Activated naive CD8-positive, alpha-beta T cell treated with anti-CD3 and anti-CD28 coated beads, Interleukin-2, amount 50 U/mL, for 24 hours (primary cell): ENCODE data around the gene NEK1.
"Not testable (repeated sequence)": the region's sequence is repeated elsewhere in the genome, so short reads cannot be mapped to it uniquely, and the experiment has no call there.

Experiments used
- ATAC-seq: fragments of 150-1000 bp; cut with Tn5 transposase; one replicate; pipeline ENCODE4 v1.10.0; 2021
- DNase-seq: peaks from one replicate; pipeline ENCODE4 v3.0.0; 2021
- H3K27ac Mint-ChIP-seq: one replicate; pipeline ENCODE4 v1.8.0; 2021; ENCODE audit warnings: mild to moderate bottlenecking, mixed read lengths
- H3K27me3 Mint-ChIP-seq: one replicate; pipeline ENCODE4 v1.8.0; 2021; ENCODE audit warnings: mixed read lengths
- H3K36me3 Mint-ChIP-seq: one replicate; pipeline ENCODE4 v1.8.0; 2021; ENCODE audit warnings: low read depth, mixed read lengths
- H3K4me1 Mint-ChIP-seq: one replicate; pipeline ENCODE4 v1.8.0; 2021; ENCODE audit warnings: mixed read lengths
- H3K4me3 Mint-ChIP-seq: one replicate; pipeline ENCODE4 v1.8.0; 2021; ENCODE audit warnings: mild to moderate bottlenecking, moderate library complexity, mixed read lengths
- H3K9me3 Mint-ChIP-seq: one replicate; pipeline ENCODE4 v1.8.0; 2021; ENCODE audit warnings: mixed read lengths

Gene NEK1

DNA sequence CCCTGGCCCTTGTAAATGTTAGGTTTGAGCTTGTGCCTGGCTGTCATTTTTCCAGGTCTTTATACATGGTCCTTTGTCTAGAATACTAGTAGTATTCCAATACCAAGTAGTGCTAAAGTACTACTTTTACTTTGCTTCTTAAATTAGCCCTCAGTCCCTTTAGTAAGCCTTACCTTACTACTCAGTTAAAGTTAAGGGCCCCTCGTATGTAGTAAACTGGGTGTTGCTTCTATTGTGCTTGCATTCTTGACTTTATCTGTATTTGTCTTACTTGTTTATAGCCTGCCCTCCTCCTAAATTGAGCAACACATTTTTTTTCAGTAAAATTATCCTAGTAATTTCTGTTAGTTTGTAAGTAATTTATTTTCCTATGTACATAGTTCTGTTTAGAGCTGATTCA lies 33.2 kb upstream of the NEK1 start:
- H3K4me3 Mint-ChIP-seq: no peak overlapping the region
- DNase-seq: no peak
- no peak for ATAC-seq
- peaks cover 11% of the 10 kb centered on the region for H3K36me3 Mint-ChIP-seq
- no peaks in the 10 kb centered on the region for H3K9me3 Mint-ChIP-seq
- H3K27ac Mint-ChIP-seq: no peak overlapping the region
- H3K27me3 Mint-ChIP-seq: no peaks in the 10 kb centered on the region
- peaks cover 4% of the 10 kb centered on the region for H3K4me1 Mint-ChIP-seq

DNA sequence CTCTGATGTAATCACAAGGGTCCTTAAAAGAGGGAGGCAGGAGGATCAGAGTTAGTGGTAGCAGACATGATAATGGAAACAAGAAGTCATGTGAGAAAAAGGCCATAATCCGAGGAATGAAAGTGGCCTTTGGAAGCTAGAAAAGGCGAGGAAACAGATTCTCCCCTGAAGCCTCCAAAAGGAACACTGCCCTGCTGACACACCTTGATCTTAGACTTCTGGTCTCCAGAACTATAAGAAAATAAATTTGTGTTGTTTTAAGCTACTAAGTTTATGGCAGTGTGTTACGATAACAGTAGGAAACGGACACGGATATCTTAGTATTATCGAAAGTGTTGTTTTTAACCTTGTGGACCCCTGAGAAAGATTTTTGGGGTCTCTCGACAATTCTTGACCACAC lies 32.4 kb upstream of the NEK1 start:
- Mint-ChIP-seq H3K27me3 (no peaks in the 10 kb centered on the region), H3K27ac (no peak overlapping the region), H3K4me3 (no peak overlapping the region), H3K4me1 (peaks cover under 1% of the 10 kb centered on the region), H3K9me3 (no peaks in the 10 kb centered on the region), H3K36me3 (peaks cover 11% of the 10 kb centered on the region)
- no peak for ATAC-seq
- DNase-seq: no peak

DNA sequence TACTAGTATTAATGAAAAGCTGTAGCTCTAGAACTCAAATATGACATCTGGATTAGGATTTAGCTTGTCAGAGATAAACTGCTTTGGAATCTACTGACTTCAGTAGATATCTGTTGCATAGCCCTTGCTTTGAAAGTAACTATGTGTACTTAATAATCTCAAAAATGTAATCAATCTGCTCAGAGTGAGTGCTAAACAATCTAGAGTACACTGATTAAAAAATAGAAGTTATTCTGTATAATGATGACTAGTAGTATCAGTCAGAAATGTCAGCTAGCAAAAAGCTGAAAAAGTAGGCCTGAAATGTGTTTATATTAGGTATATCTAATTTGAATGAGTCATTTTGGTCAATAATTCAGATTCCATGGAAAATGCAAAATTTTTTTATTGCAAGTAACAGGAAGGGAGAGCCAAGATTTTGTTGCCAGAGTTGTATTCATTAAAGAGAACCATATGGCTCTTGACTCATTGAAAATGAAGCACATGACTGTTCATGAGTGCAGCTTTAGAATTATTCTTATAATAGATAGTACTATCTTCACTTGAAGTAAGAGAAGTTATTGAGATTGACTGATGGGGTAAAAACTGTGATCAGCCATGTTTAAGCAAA lies 28.0 kb upstream of the NEK1 start:
- H3K27ac Mint-ChIP-seq: no peak overlapping the region
- peaks cover 4% of the 10 kb centered on the region for H3K4me1 Mint-ChIP-seq
- peaks cover 33% of the 10 kb centered on the region for H3K36me3 Mint-ChIP-seq
- H3K4me3 Mint-ChIP-seq: no peak overlapping the region
- DNase-seq (no peak), ATAC-seq (no peak)
- H3K9me3 Mint-ChIP-seq: no peaks in the 10 kb centered on the region
- no peaks in the 10 kb centered on the region for H3K27me3 Mint-ChIP-seq

DNA sequence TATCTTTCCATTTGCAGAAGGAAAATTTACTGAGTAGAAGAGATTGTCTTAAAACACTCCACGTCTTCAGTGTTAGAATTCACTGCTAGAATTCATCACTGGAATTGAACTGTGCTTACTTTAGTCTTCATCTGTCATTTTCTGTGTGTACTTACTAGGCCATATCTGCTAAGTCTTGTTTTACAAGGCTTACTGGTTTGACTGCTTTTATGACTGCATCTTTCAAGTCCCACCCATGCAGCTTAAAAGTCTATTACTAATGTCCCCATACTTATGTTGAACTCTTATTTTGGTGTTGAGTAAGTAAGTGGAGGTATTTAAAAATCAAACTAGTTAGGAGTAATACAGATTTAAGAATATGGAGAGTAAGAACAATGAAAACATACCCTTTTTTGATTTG lies 22.6 kb upstream of the NEK1 start:
- H3K36me3 Mint-ChIP-seq: peaks cover 41% of the 10 kb centered on the region

DNA sequence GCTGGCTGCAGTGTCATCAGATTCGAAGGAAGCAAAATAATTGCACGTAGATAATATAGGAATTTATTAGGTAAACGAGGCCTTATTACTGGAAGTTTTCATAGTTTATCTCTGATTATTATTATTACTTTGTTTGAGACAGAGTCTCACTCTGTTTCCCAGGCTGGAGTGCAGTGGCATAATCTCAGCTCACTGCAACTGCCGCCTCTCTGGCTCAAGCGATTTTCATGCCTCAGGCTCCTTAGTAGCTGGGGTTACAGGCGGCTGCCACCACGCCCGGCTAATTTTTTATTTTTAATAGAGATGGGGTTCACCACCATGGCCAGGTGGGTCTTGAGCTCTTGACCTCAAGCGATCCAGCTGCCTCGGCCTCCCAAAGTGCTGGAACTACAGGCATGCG lies 20.5 kb upstream of the NEK1 start:
- ATAC-seq (no peak), DNase-seq (no peak)
- H3K27ac Mint-ChIP-seq: no peak overlapping the region
- peaks cover 20% of the 10 kb centered on the region for H3K4me1 Mint-ChIP-seq
- no peak overlapping the region for H3K4me3 Mint-ChIP-seq
- no peaks in the 10 kb centered on the region for H3K9me3 Mint-ChIP-seq
- H3K27me3 Mint-ChIP-seq: no peaks in the 10 kb centered on the region
- peaks cover 29% of the 10 kb centered on the region for H3K36me3 Mint-ChIP-seq

More for the DNA sequence above, 22.6 kb upstream of the NEK1 start:
- peaks cover 11% of the 10 kb centered on the region for H3K4me1 Mint-ChIP-seq
- H3K4me3 Mint-ChIP-seq: no peak overlapping the region
- no peak overlapping the region for H3K27ac Mint-ChIP-seq
- H3K9me3 Mint-ChIP-seq: no peaks in the 10 kb centered on the region
- DNase-seq (no peak), ATAC-seq (no peak)
- no peaks in the 10 kb centered on the region for H3K27me3 Mint-ChIP-seq

DNA sequence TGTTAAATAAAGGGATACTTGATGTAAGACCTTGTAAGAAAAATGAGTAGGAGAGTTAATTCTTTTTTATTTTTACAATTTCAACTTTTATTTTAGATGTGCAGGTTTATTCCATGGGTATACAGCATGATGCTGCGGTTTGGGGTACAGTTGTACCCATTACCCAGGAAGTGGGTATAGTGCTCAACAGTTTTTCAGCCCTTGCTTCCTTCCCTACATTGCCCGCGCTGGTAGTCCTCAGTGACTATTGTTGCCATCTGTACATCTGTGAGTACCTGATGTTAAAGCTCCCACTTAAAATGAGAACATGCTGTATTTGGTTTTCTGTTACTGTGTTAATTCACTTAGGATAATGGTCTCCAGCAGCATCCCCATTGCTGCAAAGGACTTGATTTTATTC lies 17.7 kb upstream of the NEK1 start:
- Mint-ChIP-seq H3K4me1 (peaks cover 32% of the 10 kb centered on the region), H3K4me3 (no peak overlapping the region), H3K27ac (no peak overlapping the region), H3K36me3 (peaks cover 14% of the 10 kb centered on the region), H3K9me3 (no peaks in the 10 kb centered on the region), H3K27me3 (no peaks in the 10 kb centered on the region)
- DNase-seq (no peak), ATAC-seq (no peak)

DNA sequence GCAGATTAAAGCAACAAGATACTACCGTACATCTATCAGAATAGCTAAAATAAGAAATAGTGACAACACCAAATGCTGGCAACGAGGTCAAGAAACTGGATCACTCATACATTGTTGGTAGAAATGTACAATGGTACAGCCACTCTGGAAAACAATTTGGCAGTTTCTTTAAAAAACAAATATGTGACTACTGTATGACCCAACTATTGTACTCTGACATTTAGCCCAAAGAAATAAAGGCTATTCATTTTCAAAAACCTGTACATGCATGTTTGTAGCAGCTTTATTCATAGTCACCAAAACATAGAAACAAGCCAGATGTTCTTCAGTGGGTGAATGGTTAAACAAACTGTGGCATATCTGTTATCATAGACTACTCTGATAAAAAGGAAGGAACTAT lies 16.2 kb upstream of the NEK1 start:
- ATAC-seq (no peak), DNase-seq (no peak)
- no peaks in the 10 kb centered on the region for H3K27me3 Mint-ChIP-seq
- H3K4me1 Mint-ChIP-seq: peaks cover 36% of the 10 kb centered on the region
- H3K9me3 Mint-ChIP-seq: no peaks in the 10 kb centered on the region
- no peak overlapping the region for H3K4me3 Mint-ChIP-seq
- peaks cover 14% of the 10 kb centered on the region for H3K36me3 Mint-ChIP-seq
- no peak overlapping the region for H3K27ac Mint-ChIP-seq

DNA sequence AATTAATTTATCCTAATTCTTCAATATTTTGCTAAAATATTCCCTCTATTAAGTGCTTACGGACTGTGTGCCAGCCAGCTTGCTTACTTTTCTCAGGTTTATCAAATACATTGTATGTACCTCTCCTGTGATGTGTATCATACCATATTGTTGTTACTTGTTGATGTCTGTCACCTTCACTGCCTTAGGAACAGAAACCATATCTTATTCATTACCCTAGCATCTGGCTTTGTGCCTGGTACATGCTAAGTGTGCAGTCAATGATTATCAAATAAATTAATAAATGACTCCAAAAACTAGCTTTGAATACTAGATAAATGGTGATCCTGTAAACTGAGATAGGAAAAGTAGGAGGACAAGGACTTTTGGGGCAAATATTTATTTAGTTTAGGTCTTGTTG lies 14.9 kb upstream of the NEK1 start:
- peaks cover 14% of the 10 kb centered on the region for H3K36me3 Mint-ChIP-seq
- ATAC-seq: no peak
- H3K9me3 Mint-ChIP-seq: no peaks in the 10 kb centered on the region
- H3K4me1 Mint-ChIP-seq: peaks cover 47% of the 10 kb centered on the region
- no peak for DNase-seq
- H3K27me3 Mint-ChIP-seq: no peaks in the 10 kb centered on the region
- no peak overlapping the region for H3K4me3 Mint-ChIP-seq
- H3K27ac Mint-ChIP-seq: peak overlapping the region; percentile 70

DNA sequence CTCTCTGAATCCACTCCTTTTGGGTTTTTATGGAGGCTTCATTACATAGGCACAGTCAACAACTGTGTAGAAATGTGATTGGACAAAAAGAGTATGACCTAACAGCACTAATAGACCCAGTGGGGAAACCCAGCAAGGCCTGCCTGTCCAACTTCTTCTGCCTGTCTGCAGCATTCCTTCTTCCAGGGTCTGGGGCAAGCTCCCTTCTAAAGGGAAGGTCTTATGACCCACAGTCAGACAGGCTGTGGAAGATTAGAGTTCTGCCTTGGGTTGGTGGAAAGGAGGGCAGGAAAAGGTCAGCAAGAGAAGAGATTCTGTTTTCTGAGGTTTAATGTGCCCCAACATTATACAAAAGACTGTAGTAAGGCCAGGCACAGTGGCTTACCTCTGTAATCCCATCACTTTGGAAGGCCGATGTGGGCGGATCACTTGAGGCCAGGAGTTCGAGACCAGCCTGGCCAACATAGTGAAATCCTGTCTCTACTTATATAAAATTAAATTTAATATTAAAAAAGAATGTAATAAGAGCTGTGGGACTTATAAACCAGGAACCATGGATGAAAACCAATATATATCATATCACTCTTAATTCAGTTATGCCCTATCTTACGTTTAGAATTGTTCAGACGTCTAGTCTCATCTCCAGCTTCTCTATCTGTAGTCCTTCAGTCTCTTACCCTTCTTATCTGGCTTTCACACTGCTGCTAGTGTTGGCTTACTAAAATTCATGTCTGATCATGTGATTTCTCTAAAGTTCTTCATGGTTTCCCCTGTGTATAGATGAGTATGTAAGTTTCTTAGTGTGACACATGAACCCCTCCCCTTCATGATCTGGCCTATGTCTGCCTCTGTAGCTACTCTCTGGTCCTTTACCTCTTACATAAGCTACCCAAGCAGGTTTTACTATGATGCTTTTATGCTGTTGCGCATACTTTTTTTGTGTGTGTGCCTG lies 14.2 kb upstream of the NEK1 start:
- H3K27me3 Mint-ChIP-seq: no peaks in the 10 kb centered on the region
- no peak overlapping the region for H3K4me3 Mint-ChIP-seq
- no peaks in the 10 kb centered on the region for H3K9me3 Mint-ChIP-seq
- DNase-seq: no peak
- H3K4me1 Mint-ChIP-seq: peaks cover 50% of the 10 kb centered on the region
- peak overlapping the region; percentile 70 for H3K27ac Mint-ChIP-seq
- peaks cover 10% of the 10 kb centered on the region for H3K36me3 Mint-ChIP-seq
- peak; percentile 56 for ATAC-seq

DNA sequence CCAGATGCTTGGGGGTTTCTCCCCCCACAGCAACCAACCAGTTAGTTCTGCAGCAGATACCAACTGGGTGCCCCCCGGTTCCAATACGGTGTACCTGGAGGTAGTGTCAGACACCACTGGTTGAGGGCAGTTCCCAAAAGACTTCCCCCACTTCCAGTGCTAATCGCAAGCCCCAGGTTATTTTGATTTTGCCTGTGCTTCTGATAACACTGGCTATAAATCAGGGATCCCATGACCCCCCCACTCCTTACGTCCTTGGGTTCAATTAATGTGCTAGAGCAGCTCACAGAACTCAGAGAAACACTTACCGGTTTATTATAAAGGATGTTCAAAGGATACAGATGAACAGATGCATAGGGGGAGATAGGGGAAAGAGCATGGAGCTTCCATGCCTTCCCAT lies 13.5 kb upstream of the NEK1 start:
- H3K27ac Mint-ChIP-seq: no peak overlapping the region
- peaks cover 50% of the 10 kb centered on the region for H3K4me1 Mint-ChIP-seq
- peaks cover 5% of the 10 kb centered on the region for H3K36me3 Mint-ChIP-seq

DNA sequence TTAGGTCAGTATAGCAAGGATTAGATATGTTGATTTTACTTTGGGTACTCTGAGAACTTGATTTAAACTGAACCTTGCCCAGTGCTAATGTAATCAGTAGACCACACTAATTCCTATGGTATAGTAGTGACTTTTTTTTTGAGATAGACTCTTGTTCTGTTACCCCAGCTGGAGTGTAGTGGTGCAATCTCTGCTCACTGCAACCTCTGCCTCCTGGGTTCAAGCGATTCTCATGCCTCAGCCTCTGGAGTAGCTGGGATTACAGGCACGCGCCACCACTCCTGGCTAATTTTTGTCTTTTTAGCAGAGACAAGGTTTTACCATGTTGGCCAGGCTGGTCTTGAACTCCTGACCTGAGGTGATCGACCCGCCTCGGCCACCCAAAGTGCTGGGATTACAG lies 11.6 kb upstream of the NEK1 start:
- not testable (repeated sequence) for H3K9me3 Mint-ChIP-seq, H3K27ac Mint-ChIP-seq, ATAC-seq, H3K36me3 Mint-ChIP-seq, DNase-seq, H3K4me3 Mint-ChIP-seq, H3K27me3 Mint-ChIP-seq
- peaks cover 54% of the 10 kb centered on the region for H3K4me1 Mint-ChIP-seq

More for the DNA sequence above, 13.5 kb upstream of the NEK1 start:
- Mint-ChIP-seq H3K27me3 (no peaks in the 10 kb centered on the region), H3K4me3 (no peak overlapping the region), H3K9me3 (no peaks in the 10 kb centered on the region)
- DNase-seq (no peak), ATAC-seq (no peak)

DNA sequence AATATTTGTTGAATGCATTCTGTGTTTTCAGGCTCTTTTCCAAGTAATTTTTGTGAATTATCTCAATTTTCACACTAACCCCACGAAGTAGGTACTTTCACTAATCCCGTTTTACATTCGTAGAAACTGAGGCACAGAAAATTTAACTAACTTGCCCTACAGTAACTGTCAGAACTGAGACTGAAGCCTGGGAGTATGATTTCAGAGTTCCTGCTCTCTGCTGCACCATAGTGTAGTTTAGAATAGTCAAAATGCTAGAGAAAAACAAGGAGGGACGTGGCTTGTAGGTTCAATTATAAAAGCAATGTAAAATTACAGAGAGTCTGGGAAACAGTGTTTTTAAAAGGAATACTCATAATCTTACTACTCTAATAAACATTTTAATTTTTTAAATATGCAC lies 10.2 kb upstream of the NEK1 start:
- DNase-seq (no peak), ATAC-seq (no peak)
- H3K27ac Mint-ChIP-seq: peak overlapping the region; percentile 100
- peak overlapping the region; percentile 100 for H3K4me3 Mint-ChIP-seq
- H3K4me1 Mint-ChIP-seq: peaks cover 62% of the 10 kb centered on the region
- no peaks in the 10 kb centered on the region for H3K27me3 Mint-ChIP-seq
- no peaks in the 10 kb centered on the region for H3K9me3 Mint-ChIP-seq
- no peaks in the 10 kb centered on the region for H3K36me3 Mint-ChIP-seq

DNA sequence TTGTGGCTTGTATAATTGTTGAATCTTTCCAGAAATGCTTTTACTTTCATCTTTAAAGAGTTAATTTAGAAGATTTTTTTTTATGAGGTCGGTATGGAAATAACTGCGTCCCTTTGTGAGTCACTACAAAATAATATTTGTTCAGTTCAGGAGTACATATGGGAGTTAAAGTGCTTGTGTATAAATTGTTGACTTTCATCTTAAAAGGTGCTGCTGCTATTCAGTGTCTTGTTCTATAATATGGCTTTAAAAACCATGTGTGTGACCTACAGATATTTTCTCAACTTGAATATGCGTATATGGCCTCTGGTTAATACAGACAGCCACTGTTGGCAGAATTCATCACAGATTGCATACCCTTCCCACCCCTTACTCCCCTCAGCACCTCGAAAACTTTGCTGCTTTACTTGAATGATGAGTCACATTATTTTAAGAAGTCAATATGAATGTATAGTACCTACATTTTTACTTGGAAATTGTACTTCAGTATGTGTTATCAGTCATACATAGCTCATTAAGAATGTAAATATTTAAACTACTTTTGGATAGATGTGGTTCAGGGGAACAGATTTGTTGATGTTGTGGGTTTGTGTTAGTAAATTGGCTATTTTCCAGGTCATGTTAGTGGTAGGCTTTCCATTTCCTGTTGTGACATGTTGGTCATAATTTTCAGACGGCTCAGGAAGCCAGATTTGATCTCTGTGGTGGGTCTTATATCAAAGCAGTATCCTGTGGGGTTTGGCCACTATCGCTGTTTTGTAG lies 9.5 kb upstream of the NEK1 start:
- Mint-ChIP-seq H3K4me3 (peak overlapping the region; percentile 100), H3K27ac (peak overlapping the region; percentile 100), H3K4me1 (peaks cover 63% of the 10 kb centered on the region), H3K9me3 (no peaks in the 10 kb centered on the region), H3K27me3 (no peaks in the 10 kb centered on the region), H3K36me3 (no peaks in the 10 kb centered on the region)
- ATAC-seq: peak; percentile 25
- DNase-seq: no peak

DNA sequence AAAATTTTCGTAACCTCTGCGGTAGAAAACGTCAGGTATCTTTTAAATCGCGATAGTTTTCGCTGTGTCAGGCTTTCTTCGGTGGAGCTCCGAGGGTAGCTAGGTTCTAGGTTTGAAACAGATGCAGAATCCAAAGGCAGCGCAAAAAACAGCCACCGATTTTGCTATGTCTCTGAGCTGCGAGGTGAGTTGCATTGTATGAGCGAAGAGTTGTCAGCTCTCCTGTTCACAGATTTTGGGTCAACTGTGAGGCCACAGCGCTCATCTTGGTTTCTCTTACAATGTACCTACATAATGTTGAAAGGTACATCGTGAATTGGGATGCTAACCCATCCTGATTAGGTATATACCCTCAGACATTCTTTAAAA lies 8.5 kb upstream of the NEK1 start:
- H3K27ac Mint-ChIP-seq: peak overlapping the region; percentile 100
- no peaks in the 10 kb centered on the region for H3K36me3 Mint-ChIP-seq
- DNase-seq: peak; percentile 21
- no peak for ATAC-seq
- peak overlapping the region; percentile 100 for H3K4me3 Mint-ChIP-seq
- H3K9me3 Mint-ChIP-seq: no peaks in the 10 kb centered on the region
- H3K27me3 Mint-ChIP-seq: no peaks in the 10 kb centered on the region
- H3K4me1 Mint-ChIP-seq: peaks cover 63% of the 10 kb centered on the region
